H9 (cell line): ENCODE data around the gene HSD11B1. TPM values are rescaled to one million over a fixed set of nuclear protein-coding genes. Genes with fewer than 3 reads are reported as not detected.

Source experiments
- DNase-seq: peaks from one replicate; pipeline ENCODE4 v3.0.0-alpha.2; 2017
- H2AFZ ChIP-seq: one replicate; pipeline ENCODE4 v1.6.1; 2013; ENCODE audit warnings: mild to moderate bottlenecking, low read length, control low read depth, moderate library complexity
- H2AK5ac ChIP-seq: 2 replicates; pipeline ENCODE4 v1.6.1; 2013; ENCODE audit warnings: low read length, control low read depth, mixed read lengths; ENCODE audit not compliant: insufficient read length
- H2BK120ac ChIP-seq: one replicate; pipeline ENCODE4 v1.6.1; 2013; ENCODE audit warnings: low read depth, mild to moderate bottlenecking, low read length, control low read depth, inconsistent platforms; ENCODE audit not compliant: poor library complexity, severe bottlenecking
- H2BK12ac ChIP-seq: 2 replicates; pipeline ENCODE4 v1.6.1; 2013; ENCODE audit warnings: low read length, control low read depth, mixed read lengths, low read depth; ENCODE audit not compliant: insufficient read length
- H2BK15ac ChIP-seq: 2 replicates; pipeline ENCODE4 v1.6.1; 2013; ENCODE audit warnings: low read depth, low read length, control low read depth
- H2BK20ac ChIP-seq: one replicate; pipeline ENCODE4 v1.6.1; 2013; ENCODE audit warnings: low read depth, mild to moderate bottlenecking, low read length, control low read depth, inconsistent platforms; ENCODE audit not compliant: poor library complexity, severe bottlenecking
- H2BK5ac ChIP-seq: 2 replicates; pipeline ENCODE4 v1.6.1; 2013; ENCODE audit warnings: low read length, control low read depth, mixed read lengths; ENCODE audit not compliant: insufficient read length
- H3K14ac ChIP-seq: 2 replicates; pipeline ENCODE4 v1.6.1; 2013; ENCODE audit warnings: low read length, control low read depth; ENCODE audit not compliant: insufficient read depth
- H3K18ac ChIP-seq: 2 replicates; pipeline ENCODE4 v1.6.1; 2013; ENCODE audit warnings: low read depth, mild to moderate bottlenecking, mixed read lengths, low read length, control low read depth; ENCODE audit not compliant: insufficient read length
- H3K23ac ChIP-seq: 2 replicates; pipeline ENCODE4 v1.6.1; 2013; ENCODE audit warnings: low read length, control low read depth, mixed read lengths, low read depth; ENCODE audit not compliant: insufficient read length
- H3K23me2 ChIP-seq: 2 replicates; pipeline ENCODE4 v1.6.1; 2013; ENCODE audit warnings: low read depth, mild to moderate bottlenecking, mixed read lengths, low read length, control low read depth; ENCODE audit not compliant: insufficient read length, poor library complexity, severe bottlenecking
- H3K27ac ChIP-seq: 2 replicates; pipeline ENCODE4 v1.5.1; 2013; ENCODE audit warnings: low read length, control low read depth, mixed read lengths, low read depth; ENCODE audit not compliant: insufficient read length
- H3K27me3 ChIP-seq: 2 replicates; pipeline ENCODE4 v1.6.1; 2013; ENCODE audit warnings: low read length, control low read depth, inconsistent platforms; ENCODE audit not compliant: insufficient read depth
- H3K4ac ChIP-seq: 2 replicates; pipeline ENCODE4 v1.6.1; 2013; ENCODE audit warnings: low read depth, mild to moderate bottlenecking, control low read depth, inconsistent platforms, low read length, moderate library complexity
- H3K4me1 ChIP-seq: 2 replicates; pipeline ENCODE4 v1.6.1; 2013; ENCODE audit warnings: low read length, control low read depth, inconsistent platforms; ENCODE audit not compliant: insufficient read depth
- H3K4me2 ChIP-seq: 2 replicates; pipeline ENCODE4 v1.6.1; 2013; ENCODE audit warnings: low read length, control low read depth, mixed read lengths; ENCODE audit not compliant: insufficient read length, insufficient read depth
- H3K56ac ChIP-seq: 2 replicates; pipeline ENCODE4 v1.6.1; 2013; ENCODE audit warnings: low read depth, mild to moderate bottlenecking, mixed read lengths, low read length, control low read depth; ENCODE audit not compliant: insufficient read length
- H3K79me1 ChIP-seq: 2 replicates; pipeline ENCODE4 v1.6.1; 2013; ENCODE audit warnings: low read depth, mild to moderate bottlenecking, moderate library complexity, low read length, control low read depth, inconsistent platforms; ENCODE audit not compliant: insufficient read depth, poor library complexity, severe bottlenecking
- H3K79me2 ChIP-seq: 2 replicates; pipeline ENCODE4 v1.6.1; 2013; ENCODE audit warnings: low read length, control low read depth, inconsistent platforms; ENCODE audit not compliant: insufficient read depth
- H3K9ac ChIP-seq: 2 replicates; pipeline ENCODE4 v1.6.1; 2013; ENCODE audit warnings: low read length, control low read depth, mixed read lengths; ENCODE audit not compliant: insufficient read length; ENCODE audit errors: extremely low read depth
- H3K9me3 ChIP-seq: one replicate; pipeline ENCODE4 v1.6.1; 2013; ENCODE audit warnings: low read depth, low read length, inconsistent platforms; ENCODE audit not compliant: control insufficient read depth
- H3T11ph ChIP-seq: one replicate; pipeline ENCODE4 v1.6.1; 2013; ENCODE audit warnings: mild to moderate bottlenecking, low read length, control low read depth, inconsistent platforms
- H4K20me1 ChIP-seq: one replicate; pipeline ENCODE4 v1.6.1; 2013; ENCODE audit not compliant: control insufficient read depth, insufficient read length, insufficient read depth
- H4K5ac ChIP-seq: 2 replicates; pipeline ENCODE4 v1.6.1; 2013; ENCODE audit warnings: low read depth, mild to moderate bottlenecking, mixed read lengths, low read length, control low read depth; ENCODE audit not compliant: insufficient read length
- H4K8ac ChIP-seq: replicated peaks from 2 replicates; pipeline ENCODE4 v1.6.1; 2013; ENCODE audit warnings: low read length, control low read depth, mixed read lengths, low read depth; ENCODE audit not compliant: insufficient read length
- H4K91ac ChIP-seq: 2 replicates; pipeline ENCODE4 v1.6.1; 2013; ENCODE audit warnings: low read depth, mild to moderate bottlenecking, moderate library complexity, mixed read lengths, low read length, control low read depth; ENCODE audit not compliant: insufficient read length
- H3K27ac Mint-ChIP-seq, 3 experiments: 2 replicates in 2 of 3; 3 replicates in 1 of 3; pipeline ENCODE4 v1.8.0; 2020 to 2021; ENCODE audit warnings: mixed read lengths in 3 of 3, mild to moderate bottlenecking in 1 of 3, moderate library complexity in 1 of 3
- H3K27me3 Mint-ChIP-seq: 2 replicates; pipeline ENCODE4 v1.8.0; 2021; ENCODE audit warnings: low read depth, mild to moderate bottlenecking, moderate library complexity, mixed read lengths
- H3K36me3 Mint-ChIP-seq, 3 experiments: 2 replicates in 2 of 3; 3 replicates in 1 of 3; pipeline ENCODE4 v1.8.0; 2020 to 2021; ENCODE audit warnings: low read depth in 3 of 3, mixed read lengths in 3 of 3; ENCODE audit not compliant: insufficient read depth in 1 of 3
- H3K4me1 Mint-ChIP-seq, 2 experiments: 2 replicates each; pipeline ENCODE4 v1.8.0; 2020; ENCODE audit warnings: mixed read lengths in 2 of 2
- H3K4me3 Mint-ChIP-seq, 2 experiments: 2 replicates in 1 of 2; 3 replicates in 1 of 2; pipeline ENCODE4 v1.8.0; 2020 to 2021; ENCODE audit warnings: mild to moderate bottlenecking in 2 of 2, mixed read lengths in 2 of 2, moderate library complexity in 1 of 2
- H3K9me3 Mint-ChIP-seq, 2 experiments: 2 replicates in 1 of 2; 3 replicates in 1 of 2; pipeline ENCODE4 v1.8.0; 2020; ENCODE audit warnings: mild to moderate bottlenecking in 2 of 2, mixed read lengths in 2 of 2, moderate library complexity in 1 of 2
- CTCF ChIP-seq: fragments of 200-600 bp; sonication (generic); conservative IDR thresholded peaks from 3 replicates; pipeline ENCODE4 v1.8.0; 2021; ENCODE audit warnings: antibody characterized with exemption, mild to moderate bottlenecking
- WGBS: extraction: QIAGEN DNeasy Blood & Tissue Kit; methylation state at CpG from one replicate; pipeline ENCODE4 v1.1.7; 2013; ENCODE audit warnings: missing lambda C conversion rate, low lambda C conversion rate, mixed read lengths; ENCODE audit not compliant: insufficient read length; ENCODE audit errors: extremely low coverage; 5-methylcytosine and 5-hydroxymethylcytosine counted together
- total RNA-seq: library from RNA; stranded (reverse); gene quantifications from 2 replicates; pipeline ENCODE4 v1.2.1, GENCODE V29; 2021

HSD11B1 gene
- total RNA-seq, 1 experiment from 2014 or later, result not detected

- Histone ChIP-seq H2BK20ac (no peak overlapping the region), H3K23me2 (no peaks in the 10 kb centered on the region), H2BK12ac (no peak overlapping the region), H3K27ac (no peak overlapping the region), H3K79me2 (no peaks in the 10 kb centered on the region), H3K27me3 (no peaks in the 10 kb centered on the region), H2AFZ (no peak overlapping the region), H3T11ph (no peak overlapping the region), H3K9ac (no peak overlapping the region), H3K14ac (no peak overlapping the region), H4K20me1 (no peaks in the 10 kb centered on the region), H3K79me1 (no peaks in the 10 kb centered on the region), H2BK120ac (no peak overlapping the region), H4K91ac (no peak overlapping the region), H4K5ac (no peak overlapping the region), H4K8ac (no peak overlapping the region), H3K23ac (no peak overlapping the region), H2AK5ac (no peak overlapping the region), H3K9me3 (no peaks in the 10 kb centered on the region), H2BK15ac (no peak overlapping the region), H3K56ac (no peak overlapping the region), H3K4me2 (no peak overlapping the region), H3K4ac (no peak overlapping the region), H3K18ac (no peak overlapping the region), H3K4me1 (no peaks in the 10 kb centered on the region), H2BK5ac (no peak overlapping the region)
- no peaks in the 10 kb centered on the region for H3K9me3 Mint-ChIP-seq
- no CpG with 5 or more reads among the region's 2 CpGs for WGBS
- no peak for DNase-seq
- peaks cover 17% of the 10 kb centered on the region for H3K27me3 Mint-ChIP-seq
- no peak overlapping the region for H3K27ac Mint-ChIP-seq
- H3K36me3 Mint-ChIP-seq, result no peaks in the 10 kb centered on the region
- TF ChIP-seq CTCF, result no peak
- H3K4me3 Mint-ChIP-seq, result no peak overlapping the region
- peaks cover 7 to 16% of the 10 kb centered on the region in 2 experiments for H3K4me1 Mint-ChIP-seq
These were observed 470 bp downstream of the HSD11B1 start for GRCh38 chr1:209705033-209705598.
